B cell (primary cell): ENCODE results near the gene GRIA3.

Source experiments
- EZH2 ChIP-seq: IDR thresholded peaks from 2 replicates; pipeline ENCODE4 v1.6.1; 2012; ENCODE audit warnings: borderline replicate concordance, low read depth, mild to moderate bottlenecking, moderate library complexity, low read length; ENCODE audit not compliant: insufficient read depth, poor library complexity, severe bottlenecking
- TF ChIP-seq, protein P1 (sequence below): fragments of 200-600 bp; IDR thresholded peaks from one replicate; pipeline ENCODE4 v1.8.0; 2022; ENCODE audit warnings: antibody characterized with exemption, mild to moderate bottlenecking

DNA sequence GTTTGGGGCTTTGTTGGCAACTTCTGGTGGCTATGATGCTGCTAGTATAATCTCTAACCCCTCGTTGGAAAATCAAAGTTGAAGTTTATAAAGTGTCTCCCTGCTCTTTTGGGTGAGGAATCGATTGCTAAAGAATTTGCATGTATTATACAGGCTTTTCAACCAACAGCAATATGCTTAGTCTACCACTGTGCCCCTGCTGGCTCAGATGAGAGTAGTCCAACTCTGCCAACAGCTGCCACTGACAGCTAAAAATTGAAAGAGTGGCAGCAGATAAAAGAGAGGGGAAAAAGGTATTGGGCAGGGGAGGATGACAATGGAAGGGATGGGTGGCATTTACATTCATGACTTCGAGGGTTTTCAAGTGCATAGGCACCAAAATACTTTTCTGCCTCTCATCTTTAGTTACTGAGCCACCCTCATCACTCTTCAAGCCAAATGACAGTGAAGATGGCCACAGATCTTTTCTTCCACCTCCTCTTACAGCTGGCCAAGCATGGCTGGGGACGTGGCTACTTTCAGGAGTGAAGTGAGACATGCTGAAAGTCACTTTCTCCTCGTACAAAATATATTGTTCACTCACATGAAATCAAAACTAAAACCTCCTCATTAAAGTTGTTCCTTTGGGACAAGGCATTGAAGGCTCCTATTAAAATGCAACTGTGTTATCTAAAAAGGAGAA, 2.7 kb upstream of the GRIA3 start:
- no peak for TF ChIP-seq EZH2
- TF ChIP-seq, protein P1, sequence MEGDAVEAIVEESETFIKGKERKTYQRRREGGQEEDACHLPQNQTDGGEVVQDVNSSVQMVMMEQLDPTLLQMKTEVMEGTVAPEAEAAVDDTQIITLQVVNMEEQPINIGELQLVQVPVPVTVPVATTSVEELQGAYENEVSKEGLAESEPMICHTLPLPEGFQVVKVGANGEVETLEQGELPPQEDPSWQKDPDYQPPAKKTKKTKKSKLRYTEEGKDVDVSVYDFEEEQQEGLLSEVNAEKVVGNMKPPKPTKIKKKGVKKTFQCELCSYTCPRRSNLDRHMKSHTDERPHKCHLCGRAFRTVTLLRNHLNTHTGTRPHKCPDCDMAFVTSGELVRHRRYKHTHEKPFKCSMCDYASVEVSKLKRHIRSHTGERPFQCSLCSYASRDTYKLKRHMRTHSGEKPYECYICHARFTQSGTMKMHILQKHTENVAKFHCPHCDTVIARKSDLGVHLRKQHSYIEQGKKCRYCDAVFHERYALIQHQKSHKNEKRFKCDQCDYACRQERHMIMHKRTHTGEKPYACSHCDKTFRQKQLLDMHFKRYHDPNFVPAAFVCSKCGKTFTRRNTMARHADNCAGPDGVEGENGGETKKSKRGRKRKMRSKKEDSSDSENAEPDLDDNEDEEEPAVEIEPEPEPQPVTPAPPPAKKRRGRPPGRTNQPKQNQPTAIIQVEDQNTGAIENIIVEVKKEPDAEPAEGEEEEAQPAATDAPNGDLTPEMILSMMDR, result no peak
